Measurements from ENCODE around the gene SLIT3.

The SLIT3 gene

GRCh38 chr5:168886157-168886556, 414.8 kb downstream of the SLIT3 start:
- no peak for DNase-seq
- Histone ChIP-seq H3K4me1 (ENCODE audit: control insufficient read depth, insufficient read depth, low read length, poor library complexity, severe bottlenecking) (no peaks in the 10 kb centered on the region), H3K27ac (ENCODE audit: insufficient read depth, low read length, poor library complexity, severe bottlenecking) (no peak overlapping the region), H3K36me3 (ENCODE audit: control insufficient read depth, insufficient read depth, low read length) (no peaks in the 10 kb centered on the region), H3K9me3 (ENCODE audit: control insufficient read depth, low read length) (no peaks in the 10 kb centered on the region), H3K4me3 (ENCODE audit: insufficient read depth, low read depth, low read length, poor library complexity, severe bottlenecking) (no peak overlapping the region), H3K27me3 (replicated peaks; ENCODE audit: control insufficient read depth, insufficient read depth, low read length, poor library complexity, severe bottlenecking) (no peaks in the 10 kb centered on the region)

GRCh38 chr5:168885324-168886120, 415.4 kb downstream of the SLIT3 start:
- no peak overlapping the region for H3K4me3 ChIP-seq (ENCODE audit: insufficient read depth, low read depth, low read length, poor library complexity, severe bottlenecking)
- H3K27ac ChIP-seq (ENCODE audit: insufficient read depth, low read length, poor library complexity, severe bottlenecking), result no peak overlapping the region
- no peaks in the 10 kb centered on the region for H3K27me3 ChIP-seq (replicated peaks; ENCODE audit: control insufficient read depth, insufficient read depth, low read length, poor library complexity, severe bottlenecking)
- H3K4me1 ChIP-seq (ENCODE audit: control insufficient read depth, insufficient read depth, low read length, poor library complexity, severe bottlenecking), result no peaks in the 10 kb centered on the region
- H3K9me3 ChIP-seq (ENCODE audit: control insufficient read depth, low read length), result no peaks in the 10 kb centered on the region
- no peak for DNase-seq
- no peaks in the 10 kb centered on the region for H3K36me3 ChIP-seq (ENCODE audit: control insufficient read depth, insufficient read depth, low read length)

GRCh38 chr5:168883991-168884390, 416.9 kb downstream of the SLIT3 start:
- Histone ChIP-seq H3K4me3 (ENCODE audit: insufficient read depth, low read depth, low read length, poor library complexity, severe bottlenecking) (no peak overlapping the region), H3K27ac (ENCODE audit: insufficient read depth, low read length, poor library complexity, severe bottlenecking) (no peak overlapping the region), H3K4me1 (ENCODE audit: control insufficient read depth, insufficient read depth, low read length, poor library complexity, severe bottlenecking) (no peaks in the 10 kb centered on the region), H3K27me3 (replicated peaks; ENCODE audit: control insufficient read depth, insufficient read depth, low read length, poor library complexity, severe bottlenecking) (no peaks in the 10 kb centered on the region), H3K36me3 (ENCODE audit: control insufficient read depth, insufficient read depth, low read length) (no peaks in the 10 kb centered on the region), H3K9me3 (ENCODE audit: control insufficient read depth, low read length) (no peaks in the 10 kb centered on the region)
- no peak for DNase-seq

- H3K4me3 ChIP-seq (ENCODE audit: insufficient read depth, low read depth, low read length, poor library complexity, severe bottlenecking), result no peak overlapping the region
- H3K36me3 ChIP-seq (ENCODE audit: control insufficient read depth, insufficient read depth, low read length), result no peaks in the 10 kb centered on the region
- no peak overlapping the region for H3K27ac ChIP-seq (ENCODE audit: insufficient read depth, low read length, poor library complexity, severe bottlenecking)
- no peaks in the 10 kb centered on the region for H3K4me1 ChIP-seq (ENCODE audit: control insufficient read depth, insufficient read depth, low read length, poor library complexity, severe bottlenecking)
- H3K27me3 ChIP-seq (replicated peaks; ENCODE audit: control insufficient read depth, insufficient read depth, low read length, poor library complexity, severe bottlenecking), result no peaks in the 10 kb centered on the region
- DNase-seq, result no peak
- H3K9me3 ChIP-seq (ENCODE audit: control insufficient read depth, low read length), result no peaks in the 10 kb centered on the region
Observed at GRCh38 chr5:168883281-168883741, 417.6 kb downstream of the SLIT3 start.

GRCh38 chr5:168882283-168882682, 418.7 kb downstream of the SLIT3 start:
- Histone ChIP-seq H3K27me3 (replicated peaks; ENCODE audit: control insufficient read depth, insufficient read depth, low read length, poor library complexity, severe bottlenecking) (no peaks in the 10 kb centered on the region), H3K4me1 (ENCODE audit: control insufficient read depth, insufficient read depth, low read length, poor library complexity, severe bottlenecking) (no peaks in the 10 kb centered on the region), H3K9me3 (ENCODE audit: control insufficient read depth, low read length) (no peaks in the 10 kb centered on the region), H3K4me3 (ENCODE audit: insufficient read depth, low read depth, low read length, poor library complexity, severe bottlenecking) (no peak overlapping the region), H3K36me3 (ENCODE audit: control insufficient read depth, insufficient read depth, low read length) (no peaks in the 10 kb centered on the region), H3K27ac (ENCODE audit: insufficient read depth, low read length, poor library complexity, severe bottlenecking) (no peak overlapping the region)
- no peak for DNase-seq

- H3K36me3 ChIP-seq (ENCODE audit: control insufficient read depth, insufficient read depth, low read length), result no peaks in the 10 kb centered on the region
- H3K4me1 ChIP-seq (ENCODE audit: control insufficient read depth, insufficient read depth, low read length, poor library complexity, severe bottlenecking), result no peaks in the 10 kb centered on the region
- H3K4me3 ChIP-seq (ENCODE audit: insufficient read depth, low read depth, low read length, poor library complexity, severe bottlenecking), result no peak overlapping the region
- no peaks in the 10 kb centered on the region for H3K9me3 ChIP-seq (ENCODE audit: control insufficient read depth, low read length)
- H3K27ac ChIP-seq (ENCODE audit: insufficient read depth, low read length, poor library complexity, severe bottlenecking), result no peak overlapping the region
- DNase-seq, result no peak
- no peaks in the 10 kb centered on the region for H3K27me3 ChIP-seq (replicated peaks; ENCODE audit: control insufficient read depth, insufficient read depth, low read length, poor library complexity, severe bottlenecking)
Observed at GRCh38 chr5:168881427-168882149, 419.4 kb downstream of the SLIT3 start.

- Histone ChIP-seq H3K9me3 (ENCODE audit: control insufficient read depth, low read length) (no peaks in the 10 kb centered on the region), H3K36me3 (ENCODE audit: control insufficient read depth, insufficient read depth, low read length) (no peaks in the 10 kb centered on the region), H3K27ac (ENCODE audit: insufficient read depth, low read length, poor library complexity, severe bottlenecking) (no peak overlapping the region), H3K4me3 (ENCODE audit: insufficient read depth, low read depth, low read length, poor library complexity, severe bottlenecking) (no peak overlapping the region), H3K4me1 (ENCODE audit: control insufficient read depth, insufficient read depth, low read length, poor library complexity, severe bottlenecking) (no peaks in the 10 kb centered on the region), H3K27me3 (replicated peaks; ENCODE audit: control insufficient read depth, insufficient read depth, low read length, poor library complexity, severe bottlenecking) (no peaks in the 10 kb centered on the region)
- no peak for DNase-seq
Observed at GRCh38 chr5:168879929-168880328, 421.0 kb downstream of the SLIT3 start.

- no peaks in the 10 kb centered on the region for H3K36me3 ChIP-seq (ENCODE audit: control insufficient read depth, insufficient read depth, low read length)
- H3K27me3 ChIP-seq (replicated peaks; ENCODE audit: control insufficient read depth, insufficient read depth, low read length, poor library complexity, severe bottlenecking), result no peaks in the 10 kb centered on the region
- no peak overlapping the region for H3K27ac ChIP-seq (ENCODE audit: insufficient read depth, low read length, poor library complexity, severe bottlenecking)
- no peak overlapping the region for H3K4me3 ChIP-seq (ENCODE audit: insufficient read depth, low read depth, low read length, poor library complexity, severe bottlenecking)
- no peaks in the 10 kb centered on the region for H3K9me3 ChIP-seq (ENCODE audit: control insufficient read depth, low read length)
- DNase-seq, result no peak
- H3K4me1 ChIP-seq (ENCODE audit: control insufficient read depth, insufficient read depth, low read length, poor library complexity, severe bottlenecking), result no peaks in the 10 kb centered on the region
Observed at GRCh38 chr5:168879331-168879730, 421.6 kb downstream of the SLIT3 start.

GRCh38 chr5:168878135-168878745, 422.7 kb downstream of the SLIT3 start:
- no peaks in the 10 kb centered on the region for H3K9me3 ChIP-seq (ENCODE audit: control insufficient read depth, low read length)
- no peaks in the 10 kb centered on the region for H3K4me1 ChIP-seq (ENCODE audit: control insufficient read depth, insufficient read depth, low read length, poor library complexity, severe bottlenecking)
- no peak overlapping the region for H3K27ac ChIP-seq (ENCODE audit: insufficient read depth, low read length, poor library complexity, severe bottlenecking)
- no peaks in the 10 kb centered on the region for H3K36me3 ChIP-seq (ENCODE audit: control insufficient read depth, insufficient read depth, low read length)
- H3K4me3 ChIP-seq (ENCODE audit: insufficient read depth, low read depth, low read length, poor library complexity, severe bottlenecking), result no peak overlapping the region
- no peaks in the 10 kb centered on the region for H3K27me3 ChIP-seq (replicated peaks; ENCODE audit: control insufficient read depth, insufficient read depth, low read length, poor library complexity, severe bottlenecking)
- DNase-seq, result no peak
